ENCODE results near the gene GCSAML.

The GCSAML gene

GRCh38 chr1:247528812-247529474, 20.0 kb upstream of the GCSAML start:
- H3K4me3 ChIP-seq (ENCODE audit: low read depth, low read length): no peak overlapping the region
- no peaks in the 10 kb centered on the region for H3K9me3 ChIP-seq (ENCODE audit: control insufficient read depth, low read length)
- no peaks in the 10 kb centered on the region for H3K4me1 ChIP-seq
- no peaks in the 10 kb centered on the region for H3K36me3 ChIP-seq (ENCODE audit: control insufficient read depth, insufficient read depth, low read length)
- no peaks in the 10 kb centered on the region for H3K79me2 ChIP-seq
- no peak for TF ChIP-seq CTCF (IDR thresholded peaks at IDR 0.05)
- H3K9ac ChIP-seq: no peak overlapping the region
- no peak overlapping the region for H3K27ac ChIP-seq
- no peak overlapping the region for H2AFZ ChIP-seq
- no peak overlapping the region for H3K4me2 ChIP-seq (ENCODE audit: low read length)
- H3K27me3 ChIP-seq (ENCODE audit: control insufficient read depth, insufficient read depth, low read length): no peaks in the 10 kb centered on the region

- Histone ChIP-seq H3K27ac (no peak overlapping the region), H3K4me1 (no peaks in the 10 kb centered on the region), H3K9ac (no peak overlapping the region), H3K36me3 (ENCODE audit: control insufficient read depth, insufficient read depth, low read length) (no peaks in the 10 kb centered on the region), H2AFZ (no peak overlapping the region), H3K4me2 (ENCODE audit: low read length) (no peak overlapping the region), H3K4me3 (ENCODE audit: low read depth, low read length) (no peak overlapping the region), H3K79me2 (no peaks in the 10 kb centered on the region), H3K27me3 (ENCODE audit: control insufficient read depth, insufficient read depth, low read length) (no peaks in the 10 kb centered on the region), H3K9me3 (ENCODE audit: control insufficient read depth, low read length) (no peaks in the 10 kb centered on the region)
- no peak for TF ChIP-seq CTCF (IDR thresholded peaks at IDR 0.05)
Observed at GRCh38 chr1:247529771-247530355, 19.1 kb upstream of the GCSAML start.

GRCh38 chr1:247530785-247531184, 18.1 kb upstream of the GCSAML start:
- Histone ChIP-seq H3K27ac (no peak overlapping the region), H3K36me3 (ENCODE audit: control insufficient read depth, insufficient read depth, low read length) (no peaks in the 10 kb centered on the region), H3K4me1 (no peaks in the 10 kb centered on the region), H3K27me3 (ENCODE audit: control insufficient read depth, insufficient read depth, low read length) (no peaks in the 10 kb centered on the region), H3K79me2 (no peaks in the 10 kb centered on the region), H2AFZ (no peak overlapping the region), H3K4me2 (ENCODE audit: low read length) (no peak overlapping the region), H3K9me3 (ENCODE audit: control insufficient read depth, low read length) (no peaks in the 10 kb centered on the region), H3K4me3 (ENCODE audit: low read depth, low read length) (no peak overlapping the region), H3K9ac (no peak overlapping the region)
- no peak for TF ChIP-seq CTCF (IDR thresholded peaks at IDR 0.05)

DNA sequence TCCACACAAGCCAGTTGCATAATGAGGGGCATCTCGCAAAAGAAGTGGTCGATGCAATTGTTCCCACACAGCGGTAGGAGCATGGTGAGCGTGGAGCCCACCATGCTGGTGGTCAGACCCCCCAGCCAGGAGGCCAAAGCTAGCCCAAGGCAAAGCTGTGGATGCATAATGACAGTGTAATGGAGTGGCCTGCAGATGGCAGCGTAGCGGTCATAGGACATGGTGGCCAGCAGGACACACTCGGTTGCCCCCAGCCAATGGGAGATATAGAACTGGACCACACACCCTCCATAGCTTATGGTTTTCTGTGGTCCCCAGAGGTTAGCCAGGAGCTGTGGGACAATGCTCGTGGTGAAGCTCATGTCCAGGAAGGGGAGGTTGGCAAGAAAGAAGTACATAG, 17.0 kb upstream of the GCSAML start:
- H3K4me1 ChIP-seq: no peaks in the 10 kb centered on the region
- H3K36me3 ChIP-seq (ENCODE audit: control insufficient read depth, insufficient read depth, low read length): no peaks in the 10 kb centered on the region
- H3K79me2 ChIP-seq: no peaks in the 10 kb centered on the region
- H3K9me3 ChIP-seq (ENCODE audit: control insufficient read depth, low read length): no peaks in the 10 kb centered on the region
- no peak for TF ChIP-seq CTCF (IDR thresholded peaks at IDR 0.05)
- H2AFZ ChIP-seq: no peak overlapping the region
- no peak overlapping the region for H3K27ac ChIP-seq
- no peak overlapping the region for H3K4me3 ChIP-seq (ENCODE audit: low read depth, low read length)
- H3K27me3 ChIP-seq (ENCODE audit: control insufficient read depth, insufficient read depth, low read length): no peaks in the 10 kb centered on the region
- no peak overlapping the region for H3K9ac ChIP-seq
- no peak overlapping the region for H3K4me2 ChIP-seq (ENCODE audit: low read length)

DNA sequence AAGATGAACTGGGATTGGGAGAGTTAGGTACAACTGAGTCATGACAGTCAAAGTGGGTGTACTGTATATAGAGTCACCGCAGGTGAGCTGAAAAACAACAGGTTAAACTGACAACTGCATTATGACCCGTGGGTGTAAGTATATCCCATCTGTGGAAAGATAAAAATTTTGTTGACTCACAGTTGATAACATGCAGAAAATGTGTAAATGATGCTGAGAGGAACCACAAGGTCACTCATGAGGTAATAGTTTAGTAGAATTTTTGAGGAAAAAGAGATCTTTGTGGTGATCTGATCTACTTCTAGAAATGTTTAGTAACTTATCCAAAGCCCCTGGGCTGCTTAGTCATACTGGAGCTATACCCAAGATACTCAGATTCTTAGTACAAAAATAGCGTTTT, 13.5 kb upstream of the GCSAML start:
- no peak overlapping the region for H3K4me3 ChIP-seq (ENCODE audit: low read depth, low read length)
- no peaks in the 10 kb centered on the region for H3K27me3 ChIP-seq (ENCODE audit: control insufficient read depth, insufficient read depth, low read length)
- no peak overlapping the region for H3K4me2 ChIP-seq (ENCODE audit: low read length)
- no peak overlapping the region for H3K27ac ChIP-seq
- no peak overlapping the region for H2AFZ ChIP-seq
- H3K9ac ChIP-seq: no peak overlapping the region
- no peaks in the 10 kb centered on the region for H3K4me1 ChIP-seq
- no peak for TF ChIP-seq CTCF (IDR thresholded peaks at IDR 0.05)
- H3K79me2 ChIP-seq: no peaks in the 10 kb centered on the region
- H3K9me3 ChIP-seq (ENCODE audit: control insufficient read depth, low read length): no peaks in the 10 kb centered on the region
- H3K36me3 ChIP-seq (ENCODE audit: control insufficient read depth, insufficient read depth, low read length): no peaks in the 10 kb centered on the region

All from parathyroid adenoma (tissue), 2 donors.